GM23338 (cell line): ENCODE results near the gene MARCKSL1. TPM values are rescaled to one million over a fixed set of nuclear protein-coding genes. Genes with fewer than 3 reads are reported as not detected.

ENCODE experiments used
- ATAC-seq: fragments of 200-7000 bp; cut with Tn5 transposase; 3 replicates; pipeline ENCODE4 v1.9.1; 2020
- DNase-seq: peaks from one replicate; pipeline ENCODE4 v3.0.0-alpha.2; 2015; ENCODE audit warnings: low spot score
- H2AFZ ChIP-seq: fragments of 200-600 bp; sonication (generic); 2 replicates; pipeline ENCODE4 v1.8.0; 2016; ENCODE audit warnings: antibody characterized with exemption, mild to moderate bottlenecking, moderate library complexity
- H3F3A ChIP-seq: fragments of 200-600 bp; sonication (generic); replicated peaks from 2 replicates; pipeline ENCODE4 v1.8.0; 2017; ENCODE audit warnings: antibody characterized with exemption, mixed run types, low read depth
- H3K27ac ChIP-seq: fragments of 200-600 bp; sonication (generic); 2 replicates; pipeline ENCODE4 v1.6.1; 2016; ENCODE audit warnings: low read depth
- H3K27me3 ChIP-seq: fragments of 200-600 bp; sonication (generic); 2 replicates; pipeline ENCODE4 v1.8.0; 2016; ENCODE audit warnings: mild to moderate bottlenecking, mixed run types, moderate library complexity; ENCODE audit not compliant: insufficient read depth
- H3K36me3 ChIP-seq: fragments of 200-600 bp; sonication (generic); 2 replicates; pipeline ENCODE4 v1.8.0; 2016; ENCODE audit warnings: mild to moderate bottlenecking; ENCODE audit not compliant: insufficient read depth
- H3K4me1 ChIP-seq: fragments of 200-600 bp; sonication (generic); 2 replicates; pipeline ENCODE4 v1.8.0; 2016; ENCODE audit warnings: mild to moderate bottlenecking, moderate library complexity; ENCODE audit not compliant: insufficient read depth
- H3K4me2 ChIP-seq: fragments of 200-600 bp; sonication (generic); 2 replicates; pipeline ENCODE4 v1.7.1; 2017; ENCODE audit warnings: mixed run types
- H3K4me3 ChIP-seq: fragments of 200-600 bp; sonication (generic); 2 replicates; pipeline ENCODE4 v1.6.1; 2016; ENCODE audit warnings: mixed run types
- H3K79me2 ChIP-seq: fragments of 200-600 bp; sonication (generic); replicated peaks from 2 replicates; pipeline ENCODE4 v1.8.0; 2017; ENCODE audit warnings: mild to moderate bottlenecking; ENCODE audit not compliant: insufficient read depth
- H3K9me2 ChIP-seq: fragments of 200-600 bp; sonication (generic); 2 replicates; pipeline ENCODE4 v1.8.0; 2017; ENCODE audit not compliant: insufficient read depth
- H4K20me1 ChIP-seq: fragments of 200-600 bp; sonication (generic); replicated peaks from 2 replicates; pipeline ENCODE4 v1.8.0; 2017; ENCODE audit warnings: mild to moderate bottlenecking; ENCODE audit not compliant: insufficient read depth
- H3K27ac Mint-ChIP-seq: 2 replicates; pipeline ENCODE4 v1.8.0; 2020; ENCODE audit warnings: inconsistent platforms, mild to moderate bottlenecking, moderate library complexity, mixed read lengths
- H3K27me3 Mint-ChIP-seq: 3 replicates; pipeline ENCODE4 v1.8.0; 2022; ENCODE audit warnings: low read depth, mild to moderate bottlenecking, moderate library complexity, mixed read lengths, inconsistent platforms; ENCODE audit not compliant: insufficient read depth, poor library complexity
- H3K36me3 Mint-ChIP-seq: 3 replicates; pipeline ENCODE4 v1.8.0; 2021; ENCODE audit warnings: low read depth, mild to moderate bottlenecking, inconsistent platforms, moderate library complexity, mixed read lengths
- H3K4me1 Mint-ChIP-seq: 3 replicates; pipeline ENCODE4 v1.8.0; 2020; ENCODE audit warnings: mild to moderate bottlenecking, inconsistent platforms, mixed read lengths
- H3K4me3 Mint-ChIP-seq: 3 replicates; pipeline ENCODE4 v1.8.0; 2021; ENCODE audit warnings: moderate library complexity, mild to moderate bottlenecking, inconsistent platforms, mixed read lengths
- H3K9me3 Mint-ChIP-seq: 3 replicates; pipeline ENCODE4 v1.8.0; 2020; ENCODE audit warnings: moderate library complexity, mild to moderate bottlenecking, inconsistent platforms, mixed read lengths
- CREB1 ChIP-seq: fragments of 250-450 bp; sonication (Bioruptor Pico); IDR thresholded peaks from 2 replicates; pipeline ENCODE4 v1.5.0; 2020; ENCODE audit warnings: low read depth, mild to moderate bottlenecking, moderate library complexity
- CTCF ChIP-seq, 2 experiments: fragments of 200-600 bp in 1 of 2; sonication (generic) in 1 of 2; conservative IDR thresholded peaks; 2 replicates each; pipeline versions ENCODE4 v1.5.1 to v1.6.1; 2016 to 2017; ENCODE audit warnings: antibody characterized with exemption in 2 of 2, low read depth in 2 of 2, mild to moderate bottlenecking in 2 of 2, moderate library complexity in 1 of 2
- EZH2phosphoT487 ChIP-seq: fragments of 200-600 bp; sonication (generic); IDR thresholded peaks from one replicate; pipeline ENCODE4 v1.8.1; 2018; ENCODE audit warnings: antibody characterized with exemption; ENCODE audit not compliant: unreplicated experiment
- JUNB ChIP-seq: IDR thresholded peaks from one replicate; pipeline ENCODE4 v1.6.1; 2016; ENCODE audit warnings: antibody characterized with exemption; ENCODE audit not compliant: unreplicated experiment
- NANOG ChIP-seq: IDR thresholded peaks from 2 replicates; pipeline ENCODE4 v1.6.1; 2016; ENCODE audit warnings: antibody characterized with exemption, borderline replicate concordance
- STAT1 ChIP-seq: IDR thresholded peaks from one replicate; pipeline ENCODE4 v1.6.1; 2016; ENCODE audit warnings: antibody characterized with exemption; ENCODE audit not compliant: unreplicated experiment
- ZNF114 ChIP-seq: fragments of 250-450 bp; sonication (Bioruptor Pico); IDR thresholded peaks from 2 replicates; pipeline ENCODE4 v1.5.0; 2020; ENCODE audit warnings: mild to moderate bottlenecking, moderate library complexity
- ZNF331 ChIP-seq: fragments of 250-450 bp; sonication (Bioruptor Pico); IDR thresholded peaks from 2 replicates; pipeline ENCODE4 v1.5.0; 2020; ENCODE audit warnings: low read depth, mild to moderate bottlenecking, moderate library complexity
- polyA plus RNA-seq: library from polyadenylated mRNA; unstranded; fragments of >200 nt; fragmentation: Nextera tagmentation; extraction: Ambion mirVana; gene quantifications from 2 replicates; pipeline ENCODE4 v1.2.1, GENCODE V29; 2016
- total RNA-seq: library from RNA; depleted of rRNA; stranded (reverse); fragments of >200 nt; shearing (Covaris generic); gene quantifications from 2 replicates; pipeline ENCODE4 v1.2.3, GENCODE V29; 2014
- TF ChIP-seq, protein P1 (sequence below): IDR thresholded peaks from 2 replicates; pipeline ENCODE4 v1.6.1; 2016; ENCODE audit warnings: antibody characterized with exemption

MARCKSL1 gene
- total and polyA plus RNA-seq, 2 experiments from 2014 or later: 329 to 553 TPM

GRCh38 chr1:32376199-32376598, 40.2 kb upstream of the MARCKSL1 start:
- TF ChIP-seq ZNF331 (no peak), NANOG (no peak), CREB1 (no peak), STAT1 (no peak), EZH2phosphoT487 (no peak), CTCF (conservative IDR thresholded peaks at IDR 0.05; ENCODE audit: low read depth in 2 of 2) (no peak), JUNB (no peak)
- TF ChIP-seq, protein P1, sequence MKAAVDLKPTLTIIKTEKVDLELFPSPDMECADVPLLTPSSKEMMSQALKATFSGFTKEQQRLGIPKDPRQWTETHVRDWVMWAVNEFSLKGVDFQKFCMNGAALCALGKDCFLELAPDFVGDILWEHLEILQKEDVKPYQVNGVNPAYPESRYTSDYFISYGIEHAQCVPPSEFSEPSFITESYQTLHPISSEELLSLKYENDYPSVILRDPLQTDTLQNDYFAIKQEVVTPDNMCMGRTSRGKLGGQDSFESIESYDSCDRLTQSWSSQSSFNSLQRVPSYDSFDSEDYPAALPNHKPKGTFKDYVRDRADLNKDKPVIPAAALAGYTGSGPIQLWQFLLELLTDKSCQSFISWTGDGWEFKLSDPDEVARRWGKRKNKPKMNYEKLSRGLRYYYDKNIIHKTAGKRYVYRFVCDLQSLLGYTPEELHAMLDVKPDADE: no peak
- no peak overlapping the region for H3K4me3 Mint-ChIP-seq
- Histone ChIP-seq H3K4me2 (no peak overlapping the region), H3K4me1 (no peaks in the 10 kb centered on the region), H3K27ac (no peak overlapping the region), H3K79me2 (no peaks in the 10 kb centered on the region), H3K9me2 (no peaks in the 10 kb centered on the region), H2AFZ (no peak overlapping the region), H4K20me1 (peaks cover 9% of the 10 kb centered on the region), H3F3A (no peaks in the 10 kb centered on the region), H3K27me3 (no peaks in the 10 kb centered on the region), H3K36me3 (peaks cover 12% of the 10 kb centered on the region; the same call in 1 of the 2 replicates), H3K4me3 (no peak overlapping the region)
- H3K9me3 Mint-ChIP-seq: no peaks in the 10 kb centered on the region; the same call in 1 of the 3 replicates
- peaks cover 3% of the 10 kb centered on the region for H3K27me3 Mint-ChIP-seq
- no peak overlapping the region for H3K27ac Mint-ChIP-seq
- H3K36me3 Mint-ChIP-seq: peaks cover 75% of the 10 kb centered on the region
- ATAC-seq (no peak), DNase-seq (no peak)
- no peaks in the 10 kb centered on the region for H3K4me1 Mint-ChIP-seq

GRCh38 chr1:32373996-32374592, 38.1 kb upstream of the MARCKSL1 start:
- Mint-ChIP-seq H3K9me3 (no peaks in the 10 kb centered on the region), H3K27ac (no peak overlapping the region), H3K36me3 (peaks cover 64% of the 10 kb centered on the region), H3K4me3 (no peak overlapping the region), H3K4me1 (no peaks in the 10 kb centered on the region), H3K27me3 (peaks cover 1% of the 10 kb centered on the region)
- ATAC-seq (no peak), DNase-seq (no peak)
- no peak overlapping the region for H3K4me3 ChIP-seq
- no peak overlapping the region for H3K27ac ChIP-seq
- H2AFZ ChIP-seq: no peak overlapping the region
- H3F3A ChIP-seq: no peaks in the 10 kb centered on the region
- no peak overlapping the region for H3K4me2 ChIP-seq
- H3K27me3 ChIP-seq: no peaks in the 10 kb centered on the region
- no peaks in the 10 kb centered on the region for H3K79me2 ChIP-seq
- no peaks in the 10 kb centered on the region for H3K4me1 ChIP-seq
- TF ChIP-seq STAT1 (no peak), JUNB (no peak), CREB1 (no peak), ZNF114 (CRISPR knock-in tag) (no peak), ZNF331 (no peak)
- no peaks in the 10 kb centered on the region for H3K9me2 ChIP-seq
- peaks cover 5% of the 10 kb centered on the region; the same call in 1 of the 2 replicates for H3K36me3 ChIP-seq
- peaks cover 9% of the 10 kb centered on the region; the same call in 1 of the 2 replicates for H4K20me1 ChIP-seq
